ENCODE data around the gene GVQW3. TPM values are rescaled to one million over a fixed set of nuclear protein-coding genes. Genes with fewer than 3 reads are reported as not detected.
A peak's percentile ranks its signal among the peaks of the same experiment; 100 is the strongest.

GVQW3 gene
- total RNA-seq, 2 donors from 2014 or later, result 6.6 to 13.5 TPM

DNA sequence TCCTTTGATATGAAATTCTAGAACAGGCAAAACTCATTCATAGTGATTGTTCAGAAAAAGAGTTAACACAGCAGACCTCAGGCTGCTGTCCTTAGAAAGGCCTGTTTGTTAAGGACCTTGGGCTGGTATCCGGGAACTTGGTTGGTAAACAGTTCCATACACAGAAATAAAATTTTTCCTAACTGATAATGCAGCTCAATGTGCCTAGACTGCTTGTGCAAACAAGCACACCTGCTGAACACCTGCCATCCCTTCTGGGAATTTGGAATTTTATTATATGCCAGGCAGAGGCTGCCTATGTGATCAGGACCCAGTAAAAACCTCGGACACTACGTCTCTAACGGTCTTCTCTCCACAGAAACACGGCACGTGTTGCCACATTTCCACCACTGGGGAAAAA lies 11.7 kb upstream of the GVQW3 start:
- Histone ChIP-seq H3K9me3 (ENCODE audit: control insufficient read depth, low read length) (no peaks in the 10 kb centered on the region), H3K4me3 (ENCODE audit: low read length) (no peak overlapping the region), H3K27ac (ENCODE audit: low read depth, low read length) (no peak overlapping the region), H3K27me3 (ENCODE audit: control insufficient read depth, insufficient read depth, low read length, poor library complexity, severe bottlenecking) (no peaks in the 10 kb centered on the region), H3K4me1 (ENCODE audit: control insufficient read depth, insufficient read depth, low read length) (no peaks in the 10 kb centered on the region), H3K36me3 (ENCODE audit: control insufficient read depth, insufficient read depth, low read length) (peaks cover 11% of the 10 kb centered on the region), H3K9ac (ENCODE audit: extremely low read depth, low read length, poor library complexity, severe bottlenecking) (no peak overlapping the region)
- Mint-ChIP-seq H3K27ac (no peak overlapping the region), H3K27me3 (ENCODE audit: insufficient read depth) (no peaks in the 10 kb centered on the region), H3K4me1 (peaks cover 6% of the 10 kb centered on the region), H3K4me3 (no peak overlapping the region), H3K9me3 (no peaks in the 10 kb centered on the region), H3K36me3 (ENCODE audit: low read depth) (peaks cover 12% of the 10 kb centered on the region)
- TF ChIP-seq, protein P1, sequence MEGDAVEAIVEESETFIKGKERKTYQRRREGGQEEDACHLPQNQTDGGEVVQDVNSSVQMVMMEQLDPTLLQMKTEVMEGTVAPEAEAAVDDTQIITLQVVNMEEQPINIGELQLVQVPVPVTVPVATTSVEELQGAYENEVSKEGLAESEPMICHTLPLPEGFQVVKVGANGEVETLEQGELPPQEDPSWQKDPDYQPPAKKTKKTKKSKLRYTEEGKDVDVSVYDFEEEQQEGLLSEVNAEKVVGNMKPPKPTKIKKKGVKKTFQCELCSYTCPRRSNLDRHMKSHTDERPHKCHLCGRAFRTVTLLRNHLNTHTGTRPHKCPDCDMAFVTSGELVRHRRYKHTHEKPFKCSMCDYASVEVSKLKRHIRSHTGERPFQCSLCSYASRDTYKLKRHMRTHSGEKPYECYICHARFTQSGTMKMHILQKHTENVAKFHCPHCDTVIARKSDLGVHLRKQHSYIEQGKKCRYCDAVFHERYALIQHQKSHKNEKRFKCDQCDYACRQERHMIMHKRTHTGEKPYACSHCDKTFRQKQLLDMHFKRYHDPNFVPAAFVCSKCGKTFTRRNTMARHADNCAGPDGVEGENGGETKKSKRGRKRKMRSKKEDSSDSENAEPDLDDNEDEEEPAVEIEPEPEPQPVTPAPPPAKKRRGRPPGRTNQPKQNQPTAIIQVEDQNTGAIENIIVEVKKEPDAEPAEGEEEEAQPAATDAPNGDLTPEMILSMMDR (conservative IDR thresholded peaks at IDR 0.05), result peak; percentile 14
- 94 to 96% methylated on average over 5 to 6 of the region's 6 CpGs for WGBS, 2 experiments (ENCODE audit: insufficient coverage in 1 of 2, insufficient read length in 1 of 2)
- no peak for DNase-seq

- H3K4me1 ChIP-seq (ENCODE audit: control insufficient read depth, insufficient read depth, low read length), result no peaks in the 10 kb centered on the region
- TF ChIP-seq, protein P1 (conservative IDR thresholded peaks at IDR 0.05), result no peak
- no peaks in the 10 kb centered on the region for H3K36me3 ChIP-seq (ENCODE audit: control insufficient read depth, insufficient read depth, low read length)
- WGBS, 2 experiments (ENCODE audit: insufficient coverage in 1 of 2, insufficient read length in 1 of 2), result 89 to 94% methylated on average over 2 to 3 of the region's 3 CpGs
- DNase-seq, result no peak
- H3K27me3 Mint-ChIP-seq (ENCODE audit: insufficient read depth), result no peaks in the 10 kb centered on the region
- no peaks in the 10 kb centered on the region for H3K9me3 ChIP-seq (ENCODE audit: control insufficient read depth, low read length)
- peaks cover 1% of the 10 kb centered on the region for H3K4me1 Mint-ChIP-seq
- H3K4me3 ChIP-seq (ENCODE audit: low read length), result no peak overlapping the region
- no peaks in the 10 kb centered on the region for H3K27me3 ChIP-seq (ENCODE audit: control insufficient read depth, insufficient read depth, low read length, poor library complexity, severe bottlenecking)
- H3K9ac ChIP-seq (ENCODE audit: extremely low read depth, low read length, poor library complexity, severe bottlenecking), result no peak overlapping the region
- H3K9me3 Mint-ChIP-seq, result no peaks in the 10 kb centered on the region
- no peak overlapping the region for H3K27ac Mint-ChIP-seq
- no peak overlapping the region for H3K4me3 Mint-ChIP-seq
- no peak overlapping the region for H3K27ac ChIP-seq (ENCODE audit: low read depth, low read length)
- H3K36me3 Mint-ChIP-seq (ENCODE audit: low read depth), result no peaks in the 10 kb centered on the region
Measured at GRCh38 chr11:76371170-76371569, 10.0 kb upstream of the GVQW3 start.

- no peaks in the 10 kb centered on the region for H3K27me3 ChIP-seq (ENCODE audit: control insufficient read depth, insufficient read depth, low read length, poor library complexity, severe bottlenecking)
- Mint-ChIP-seq H3K4me1 (peaks cover 12% of the 10 kb centered on the region), H3K36me3 (ENCODE audit: low read depth) (no peaks in the 10 kb centered on the region), H3K27me3 (ENCODE audit: insufficient read depth) (peaks cover 6% of the 10 kb centered on the region), H3K4me3 (no peak overlapping the region), H3K27ac (no peak overlapping the region), H3K9me3 (no peaks in the 10 kb centered on the region)
- H3K9ac ChIP-seq (ENCODE audit: extremely low read depth, low read length, poor library complexity, severe bottlenecking), result no peak overlapping the region
- no peaks in the 10 kb centered on the region for H3K4me1 ChIP-seq (ENCODE audit: control insufficient read depth, insufficient read depth, low read length)
- TF ChIP-seq, protein P1 (conservative IDR thresholded peaks at IDR 0.05), result no peak
- H3K9me3 ChIP-seq (ENCODE audit: control insufficient read depth, low read length), result no peaks in the 10 kb centered on the region
- no peaks in the 10 kb centered on the region for H3K36me3 ChIP-seq (ENCODE audit: control insufficient read depth, insufficient read depth, low read length)
- 77 to 82% methylated on average over 5 to 7 of the region's 7 CpGs for WGBS, 2 experiments (ENCODE audit: insufficient coverage in 1 of 2, insufficient read length in 1 of 2)
- H3K4me3 ChIP-seq (ENCODE audit: low read length), result no peak overlapping the region
- no peak for DNase-seq
- no peak overlapping the region for H3K27ac ChIP-seq (ENCODE audit: low read depth, low read length)
Measured at GRCh38 chr11:76376746-76377558, 4.2 kb upstream of the GVQW3 start.
